Measurements from ENCODE around the gene TMEM38B. TPM values are rescaled to one million over a fixed set of nuclear protein-coding genes. Genes with fewer than 3 reads are reported as not detected.
"Not testable (repeated sequence)": the region's sequence is repeated elsewhere in the genome, so short reads cannot be mapped to it uniquely, and the experiment has no call there.

TMEM38B gene
- total RNA-seq, 1 donor from 2014 or later, result 195 TPM

- DNase-seq (ENCODE audit: low read depth), result peak; percentile 19
Measured at GRCh38 chr9:105714020-105714331, 19.6 kb downstream of the TMEM38B start.

- DNase-seq (ENCODE audit: low read depth), result no peak
Measured at GRCh38 chr9:105716146-105716545, 21.8 kb downstream of the TMEM38B start.

DNA sequence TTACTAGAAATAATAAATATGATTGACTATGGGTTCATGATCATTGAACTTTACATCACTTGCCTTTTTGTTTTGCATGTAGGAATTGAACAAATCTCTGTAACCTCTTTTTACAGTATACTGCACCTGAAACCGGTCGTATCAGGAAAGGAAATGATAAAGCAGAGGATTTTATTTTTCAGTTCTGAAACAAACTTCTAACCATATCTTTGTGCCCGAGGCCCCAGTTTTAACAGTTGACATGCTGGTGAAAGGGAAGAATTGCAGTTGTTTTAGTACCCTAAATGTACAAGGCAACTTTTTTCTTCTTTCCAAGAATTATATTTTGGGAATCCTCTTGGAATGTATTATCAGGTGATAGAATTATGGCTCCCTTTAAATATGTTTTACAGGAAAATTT lies 27.8 kb downstream of the TMEM38B start:
- DNase-seq (ENCODE audit: low read depth), result no peak

- no peak for DNase-seq (ENCODE audit: low read depth)
Measured at GRCh38 chr9:105725370-105725769, 31.0 kb downstream of the TMEM38B start.

- not testable (repeated sequence) for DNase-seq (ENCODE audit: low read depth)
Measured at GRCh38 chr9:105728230-105728629, 33.9 kb downstream of the TMEM38B start.

DNA sequence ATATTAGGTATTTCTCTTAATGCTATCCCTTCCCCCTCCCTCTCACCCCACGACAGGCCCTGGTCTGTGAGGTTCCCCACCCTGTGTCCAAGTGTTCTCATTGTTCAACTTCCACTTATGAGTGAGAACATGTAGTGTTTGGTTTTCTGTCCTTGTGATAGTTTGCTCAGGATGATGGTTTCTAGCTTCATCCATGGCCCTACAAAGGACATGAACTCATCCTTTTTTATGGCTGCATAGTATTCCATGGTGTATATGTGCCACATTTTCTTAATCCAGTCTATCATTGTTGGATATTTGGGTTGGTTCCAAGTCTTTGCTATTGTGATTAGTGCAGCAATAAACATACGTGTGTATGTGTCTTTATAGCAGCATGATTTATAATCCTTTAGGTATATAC lies 37.1 kb downstream of the TMEM38B start:
- DNase-seq (ENCODE audit: low read depth), result not testable (repeated sequence)

DNA sequence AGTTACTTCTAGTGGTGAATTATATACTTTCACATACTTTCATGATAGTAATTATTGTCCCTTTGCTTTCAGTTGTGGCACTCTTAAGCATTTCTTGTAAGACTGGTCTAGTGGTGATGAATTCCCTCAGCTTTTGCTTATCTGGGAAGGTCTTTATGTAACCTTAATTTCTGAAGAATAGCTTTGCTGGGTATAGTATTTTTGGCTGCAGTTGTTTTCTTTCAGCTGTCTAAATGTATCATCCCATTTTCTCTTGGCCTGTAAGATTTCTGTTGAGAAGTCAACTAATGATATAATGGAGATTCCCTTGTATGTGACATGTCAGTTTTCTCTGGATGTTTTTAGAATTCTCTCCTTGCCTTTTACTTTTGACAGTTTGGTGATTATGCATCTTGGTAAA lies 41.0 kb downstream of the TMEM38B start:
- DNase-seq (ENCODE audit: low read depth), result peak; percentile 13

- DNase-seq (ENCODE audit: low read depth), result no peak
Measured at GRCh38 chr9:105737205-105737604, 42.9 kb downstream of the TMEM38B start.

GRCh38 chr9:105742088-105742487 lies 47.7 kb downstream of the TMEM38B start:
- peak; percentile 11 for DNase-seq (ENCODE audit: low read depth)

DNA sequence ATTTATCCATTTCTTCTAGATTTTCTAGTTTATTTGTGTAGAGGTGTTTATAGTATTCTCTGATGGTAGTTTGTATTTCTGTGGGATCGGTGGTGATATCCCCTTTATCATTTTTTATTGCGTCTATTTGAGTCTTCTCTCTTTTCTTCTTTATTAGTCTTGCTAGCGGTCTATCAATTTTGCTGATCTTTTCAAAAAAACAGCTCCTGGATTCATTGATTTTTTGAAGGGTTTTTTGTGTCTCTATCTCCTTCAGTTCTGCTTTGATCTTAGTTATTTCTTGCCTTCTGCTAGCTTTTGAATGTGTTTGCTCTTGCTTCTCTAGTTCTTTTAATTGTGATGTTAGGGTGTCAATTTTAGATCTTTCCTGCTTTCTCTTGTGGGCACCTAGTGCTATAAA lies 53.0 kb downstream of the TMEM38B start:
- not testable (repeated sequence) for DNase-seq (ENCODE audit: low read depth)

- peak; percentile 77 for DNase-seq (ENCODE audit: low read depth)
Measured at GRCh38 chr9:105751761-105752160, 57.4 kb downstream of the TMEM38B start.

GRCh38 chr9:105757496-105758251 lies 63.3 kb downstream of the TMEM38B start:
- no peak for DNase-seq (ENCODE audit: low read depth)

DNA sequence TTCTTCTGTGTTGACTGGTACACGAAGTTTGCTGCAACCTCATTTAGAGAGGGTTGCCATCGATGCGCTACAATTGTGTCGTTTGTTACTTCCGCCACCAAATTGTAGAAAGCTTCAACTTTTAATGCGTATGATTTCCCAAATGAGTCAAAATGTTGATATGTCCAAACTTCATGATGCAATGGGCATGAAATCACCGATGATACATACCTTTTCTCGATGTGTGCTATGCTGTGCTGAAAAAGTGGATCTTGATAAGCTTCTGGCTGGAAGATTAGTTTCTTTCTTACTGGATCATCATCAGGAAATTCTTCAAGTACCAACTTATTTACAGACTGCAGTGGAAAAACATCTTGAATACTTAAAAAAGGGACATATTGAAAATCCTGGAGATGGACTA lies 65.7 kb downstream of the TMEM38B start:
- no peak for DNase-seq (ENCODE audit: low read depth)

GRCh38 chr9:105782561-105783494 lies 88.5 kb downstream of the TMEM38B start:
- not testable (repeated sequence) for DNase-seq (ENCODE audit: low read depth)

GRCh38 chr9:105783495-105783872 lies 89.1 kb downstream of the TMEM38B start:
- not testable (repeated sequence) for DNase-seq (ENCODE audit: low read depth)

GRCh38 chr9:105786796-105787195 lies 92.5 kb downstream of the TMEM38B start:
- DNase-seq (ENCODE audit: low read depth), result not testable (repeated sequence)

DNA sequence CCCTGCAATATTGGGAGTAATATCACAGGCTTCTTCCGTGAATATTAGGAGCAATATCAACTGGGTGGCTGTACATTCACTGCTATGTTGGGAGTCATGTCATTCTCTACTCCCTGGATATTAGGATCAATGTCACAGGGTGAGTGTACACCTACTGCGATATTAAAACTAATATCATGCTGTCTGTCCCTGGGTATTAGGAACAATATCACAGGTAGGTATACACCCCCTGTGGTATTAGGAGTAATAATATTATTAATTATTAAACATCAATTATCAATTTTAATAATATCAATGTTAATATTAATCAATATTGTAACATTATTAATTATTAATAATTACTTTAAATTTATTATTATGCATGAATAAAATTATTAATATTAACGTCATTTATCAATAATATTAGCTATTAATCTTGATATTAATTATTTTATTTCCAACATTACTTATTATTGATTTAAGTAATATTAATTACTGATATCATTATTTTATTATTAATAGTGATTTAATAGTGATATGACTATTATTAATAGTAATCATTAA lies 121.9 kb downstream of the TMEM38B start:
- DNase-seq (ENCODE audit: low read depth), result no peak

GRCh38 chr9:105816981-105817380 lies 122.6 kb downstream of the TMEM38B start:
- no peak for DNase-seq (ENCODE audit: low read depth)

DNA sequence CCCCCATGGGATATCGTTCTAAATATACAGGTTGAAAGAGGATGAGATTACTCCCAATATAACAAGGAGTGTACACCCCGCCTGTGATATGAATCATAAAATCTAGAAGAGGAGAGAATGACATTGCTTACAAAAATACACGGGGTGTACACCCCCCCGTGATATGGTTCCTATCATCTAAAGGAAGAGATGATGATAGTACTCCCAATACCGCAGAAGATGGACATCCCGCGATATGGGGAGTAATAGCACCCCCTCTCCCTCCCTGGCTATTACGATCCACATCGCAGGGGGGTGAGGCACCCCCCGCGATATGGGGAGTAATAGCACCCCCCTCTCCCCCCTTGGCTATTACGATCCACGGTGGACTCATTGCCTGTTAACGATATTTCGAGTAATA lies 124.6 kb downstream of the TMEM38B start:
- DNase-seq (ENCODE audit: low read depth), result no peak

DNA sequence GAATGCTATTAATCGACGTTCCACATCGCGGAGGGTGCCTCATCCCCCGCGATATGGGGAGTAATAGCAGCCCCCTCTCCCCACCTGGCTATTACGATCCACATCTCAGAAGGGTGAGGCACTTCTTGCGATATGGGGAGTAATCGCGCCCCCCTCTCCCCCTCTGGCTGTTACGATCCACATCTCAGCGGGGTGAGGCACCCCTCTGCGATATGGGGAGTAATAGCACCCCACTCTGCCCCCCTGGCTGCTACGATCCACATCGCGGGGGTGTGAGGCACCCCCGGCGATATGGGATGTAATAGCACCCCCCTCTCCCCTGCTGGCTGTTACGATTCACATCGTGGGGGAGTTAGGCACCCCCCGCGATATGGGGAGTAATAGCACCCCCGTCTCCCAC lies 128.5 kb downstream of the TMEM38B start:
- no peak for DNase-seq (ENCODE audit: low read depth)

All from myocyte (in vitro differentiated cells).